ENCODE results near the gene ESCO1.

Gene ESCO1

DNA sequence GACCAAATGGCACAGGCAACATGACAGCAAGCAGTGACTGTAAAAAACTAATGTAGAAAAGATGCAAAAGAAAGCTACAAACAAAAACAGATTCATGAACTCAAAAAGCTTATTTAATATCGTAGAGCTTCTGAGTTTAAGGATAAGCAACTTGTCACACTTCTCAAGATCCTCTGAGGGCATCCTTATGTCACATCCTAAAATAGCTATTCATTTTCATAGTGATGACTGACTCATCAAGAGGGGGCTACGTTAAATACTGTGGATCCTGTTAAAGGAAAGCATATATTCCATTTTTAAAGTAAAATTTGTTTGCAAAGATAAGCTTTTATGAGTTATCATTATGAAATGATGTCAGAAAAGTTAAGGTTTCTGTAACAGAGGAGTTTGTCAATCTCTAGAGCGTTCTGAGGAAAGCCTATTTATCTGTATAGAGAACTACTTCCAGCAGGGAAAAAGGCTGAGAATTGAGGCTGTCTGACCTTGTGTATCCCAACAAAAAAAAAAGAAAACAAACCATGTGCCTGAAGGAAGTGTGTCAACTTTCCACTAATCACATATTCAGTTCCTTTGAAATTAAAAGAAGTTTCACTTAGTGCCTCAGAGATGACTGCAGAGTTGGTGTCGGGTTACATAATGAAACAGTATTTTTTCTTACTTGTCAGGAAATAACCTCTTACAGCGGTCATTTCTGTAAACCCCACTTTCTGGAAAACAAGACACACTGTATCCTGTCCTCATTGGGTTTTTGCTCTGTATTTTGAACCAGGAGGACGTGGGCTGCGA lies 115.5 kb downstream of the ESCO1 start:
- DNase-seq, result no peak

DNA sequence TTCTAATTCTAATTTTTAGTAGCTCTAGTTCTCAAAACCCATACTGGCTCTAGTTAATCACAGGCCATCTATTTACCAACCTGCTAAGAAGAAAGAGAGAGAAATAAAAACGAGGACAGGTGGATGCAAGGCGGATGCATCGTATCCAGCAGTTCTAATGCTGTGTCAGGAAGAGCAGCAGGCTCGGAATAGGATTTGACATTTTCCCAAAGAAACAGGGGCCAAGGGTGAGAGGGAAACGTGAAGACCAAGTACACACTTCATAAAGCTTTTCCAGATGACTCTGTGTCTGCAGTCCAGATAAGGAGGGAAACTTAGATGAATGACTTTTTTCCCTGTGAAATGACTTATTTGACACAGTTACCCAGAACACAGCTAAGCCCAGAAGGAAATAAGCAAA lies 117.5 kb downstream of the ESCO1 start:
- DNase-seq, result no peak

DNA sequence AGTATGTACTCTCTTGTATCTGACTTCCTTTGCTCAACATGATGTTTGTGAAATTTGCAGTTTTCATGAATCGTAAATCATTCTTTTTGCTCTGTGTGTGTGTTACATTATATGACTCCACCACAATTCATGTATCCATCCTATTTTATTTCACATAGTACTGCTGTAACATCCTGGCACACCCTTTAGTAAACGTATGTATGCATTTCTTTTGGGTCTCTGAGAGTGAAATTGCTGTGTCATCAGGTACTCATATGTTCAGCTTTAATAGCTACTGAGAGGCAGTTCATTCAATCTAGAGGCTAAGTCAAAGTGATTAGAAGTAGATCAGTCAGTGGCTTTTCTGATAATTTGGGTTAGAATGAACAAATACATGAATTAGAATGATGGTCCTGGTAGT lies 118.8 kb downstream of the ESCO1 start:
- no peak for DNase-seq

DNA sequence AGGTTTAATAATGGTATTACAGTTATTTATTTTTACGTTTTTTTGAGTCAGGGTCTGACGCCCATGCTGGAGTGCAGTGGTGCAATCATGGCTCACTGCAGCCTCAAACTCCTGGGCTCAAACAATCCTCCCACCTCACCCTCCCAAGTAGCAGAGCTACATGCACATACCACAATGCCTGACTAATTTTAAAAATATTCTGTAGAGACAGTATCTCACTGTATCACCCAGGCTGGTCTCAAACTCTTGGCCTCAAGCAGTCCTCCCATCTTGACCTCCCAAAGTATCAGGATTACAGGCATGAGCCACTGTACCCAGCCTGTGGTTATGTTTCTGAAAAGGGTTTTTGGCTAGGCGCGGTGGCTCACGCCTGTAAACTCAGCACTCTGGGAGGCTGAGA lies 120.8 kb downstream of the ESCO1 start:
- DNase-seq, result no peak
